Kidney (tissue), 14 donors: Measurements from ENCODE around the gene CTXN1. TPM values are rescaled to one million over a fixed set of nuclear protein-coding genes. Genes with fewer than 3 reads are reported as not detected.
A peak's percentile ranks its signal among the peaks of the same experiment; 100 is the strongest.
"Not testable (repeated sequence)": the region's sequence is repeated elsewhere in the genome, so short reads cannot be mapped to it uniquely, and the experiment has no call there.

Source experiments
- DNase-seq, 5 donors: peaks; one replicate each; pipeline ENCODE4 v3.0.0-alpha.2; 2013 to 2020
- FAIRE-seq: peaks from 2 replicates; lab custom pipeline; 2012; peaks lifted over from hg19 to GRCh38; lab: Jason Lieb, UNC
- H3K27ac ChIP-seq, 2 donors: one replicate each; pipeline ENCODE4 v1.7.0; 2013; ENCODE audit warnings: low read depth in 2 of 2, low read length in 2 of 2, inconsistent platforms in 1 of 2
- H3K27me3 ChIP-seq: one replicate; pipeline ENCODE4 v1.7.1; 2013; ENCODE audit warnings: low read length, inconsistent platforms; ENCODE audit not compliant: control insufficient read depth, insufficient read depth
- H3K36me3 ChIP-seq, 3 donors: one replicate each; pipeline versions ENCODE4 v1.7.0 to v1.7.1; 2013; ENCODE audit warnings: low read length in 3 of 3, control low read depth in 1 of 3, inconsistent platforms in 1 of 3; ENCODE audit not compliant: insufficient read depth in 3 of 3, control insufficient read depth in 2 of 3
- H3K4me1 ChIP-seq, 3 donors: one replicate each; pipeline versions ENCODE4 v1.7.0 to v1.7.1; 2013; ENCODE audit warnings: low read length in 3 of 3, inconsistent platforms in 1 of 3, low read depth in 1 of 3; ENCODE audit not compliant: control insufficient read depth in 2 of 3, insufficient read depth in 2 of 3
- H3K4me3 ChIP-seq, 3 donors: one replicate each; pipeline versions ENCODE4 v1.7.0 to v1.8.1; 2013; ENCODE audit warnings: low read length in 3 of 3, control low read depth in 1 of 3, inconsistent platforms in 1 of 3
- H3K9ac ChIP-seq, 3 donors: one replicate each; pipeline versions ENCODE4 v1.7.0 to v1.7.1; 2013; ENCODE audit warnings: low read length in 3 of 3, control low read depth in 1 of 3, inconsistent platforms in 1 of 3
- H3K9me3 ChIP-seq, 3 donors: one replicate each; pipeline versions ENCODE4 v1.7.0 to v1.7.1; 2013; ENCODE audit warnings: low read length in 3 of 3, control low read depth in 1 of 3, inconsistent platforms in 1 of 3; ENCODE audit not compliant: control insufficient read depth in 2 of 3, insufficient read depth in 1 of 3
- intact Hi-C: fragments of 100-400 bp; cut with DNase I; formaldehyde crosslinking; loops from one replicate; pipeline ENCODE4 v1.11.1; 2022
- polyA plus RNA-seq: library from polyadenylated mRNA; stranded (reverse); fragments of 350-450 nt; fragmentation: Illumina TruSeq; extraction: RNeasy Lipid Tissue Mini Kit (QIAGEN cat#74804); gene quantifications from one replicate; pipeline ENCODE4 v1.2.3, GENCODE V29; 2014; ENCODE audit warnings: low read depth, low replicate concordance; ENCODE audit not compliant: insufficient read depth
- total RNA-seq: library from RNA; stranded (reverse); fragmentation: NEBNext Ultra II Directional; extraction: Animal tissue kit (Norgen Biotek cat#: 25700); gene quantifications from one replicate; pipeline ENCODE4 v1.2.1, GENCODE V29; 2021
- TF ChIP-seq, protein P1 (sequence below): IDR thresholded peaks from 3 replicates; pipeline ENCODE4 v1.5.1; 2012; ENCODE audit warnings: mild to moderate bottlenecking, moderate library complexity, borderline replicate concordance; ENCODE audit not compliant: insufficient read depth; ENCODE audit errors: extremely low read depth
- donor health status: control.
- donor health status: control.
- donor health status: control.
- donor health status: control.
- donor health status: control.
- donor health status: DM: yes; HTN: yes; CAD: no.
- donor health status: Normal renal cell carcinoma (clear cell type).

Gene CTXN1
- total and polyA plus RNA-seq, 2 donors from 2014 or later, result 8.9 to 25.9 TPM

DNA sequence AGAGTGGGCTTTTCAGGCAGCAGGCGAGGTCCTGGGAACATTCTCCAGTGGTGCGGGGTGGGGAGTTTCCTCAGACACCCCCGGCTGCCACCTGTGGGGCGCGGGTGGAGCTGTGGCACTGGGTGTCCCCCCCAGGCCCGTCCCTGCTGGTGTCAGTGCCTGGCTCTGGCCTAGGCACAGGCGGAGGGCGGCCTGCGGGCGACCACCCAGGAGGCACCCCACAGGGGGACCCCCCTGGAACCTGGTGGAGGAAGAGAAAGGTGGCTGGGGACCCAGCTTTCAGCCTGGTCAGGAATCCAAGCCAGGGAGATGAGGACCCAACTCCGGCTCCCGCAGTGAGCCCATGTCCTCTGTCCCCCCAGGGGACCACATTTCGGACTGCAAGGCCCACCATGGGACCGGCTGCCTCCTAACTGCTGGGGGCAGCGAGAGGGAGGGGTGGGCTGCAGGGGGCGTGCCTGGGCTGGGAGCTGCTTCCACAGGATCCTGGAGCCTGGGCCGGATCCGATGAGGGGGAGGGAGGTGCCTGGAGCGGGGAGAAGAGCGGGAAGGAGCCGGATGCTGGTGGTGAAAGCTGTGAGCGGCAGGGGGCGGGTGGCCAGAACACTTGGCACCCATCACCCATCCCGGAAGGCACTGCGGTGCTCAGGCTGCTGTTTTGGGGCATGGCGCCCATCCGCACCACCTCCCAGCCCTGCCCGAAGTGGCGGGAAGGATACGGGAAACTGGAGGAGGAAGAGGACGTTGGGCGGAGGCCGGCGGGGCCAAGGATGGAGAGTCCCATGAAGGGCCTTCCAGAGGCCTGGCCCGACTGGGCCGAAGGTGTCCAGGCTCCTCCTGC lies 5.5 kb upstream of the CTXN1 start:
- H3K9ac ChIP-seq, result no peak overlapping the region
- no peaks in the 10 kb centered on the region for H3K27me3 ChIP-seq
- H3K4me3 ChIP-seq, result no peak overlapping the region
- intact Hi-C loops, result no loop called here
- peaks cover 0 to 14% (median 3%) of the 10 kb centered on the region in 3 donors for H3K4me1 ChIP-seq
- no peak overlapping the region for H3K27ac ChIP-seq
- TF ChIP-seq, protein P1, sequence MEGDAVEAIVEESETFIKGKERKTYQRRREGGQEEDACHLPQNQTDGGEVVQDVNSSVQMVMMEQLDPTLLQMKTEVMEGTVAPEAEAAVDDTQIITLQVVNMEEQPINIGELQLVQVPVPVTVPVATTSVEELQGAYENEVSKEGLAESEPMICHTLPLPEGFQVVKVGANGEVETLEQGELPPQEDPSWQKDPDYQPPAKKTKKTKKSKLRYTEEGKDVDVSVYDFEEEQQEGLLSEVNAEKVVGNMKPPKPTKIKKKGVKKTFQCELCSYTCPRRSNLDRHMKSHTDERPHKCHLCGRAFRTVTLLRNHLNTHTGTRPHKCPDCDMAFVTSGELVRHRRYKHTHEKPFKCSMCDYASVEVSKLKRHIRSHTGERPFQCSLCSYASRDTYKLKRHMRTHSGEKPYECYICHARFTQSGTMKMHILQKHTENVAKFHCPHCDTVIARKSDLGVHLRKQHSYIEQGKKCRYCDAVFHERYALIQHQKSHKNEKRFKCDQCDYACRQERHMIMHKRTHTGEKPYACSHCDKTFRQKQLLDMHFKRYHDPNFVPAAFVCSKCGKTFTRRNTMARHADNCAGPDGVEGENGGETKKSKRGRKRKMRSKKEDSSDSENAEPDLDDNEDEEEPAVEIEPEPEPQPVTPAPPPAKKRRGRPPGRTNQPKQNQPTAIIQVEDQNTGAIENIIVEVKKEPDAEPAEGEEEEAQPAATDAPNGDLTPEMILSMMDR, result no peak
- H3K9me3 ChIP-seq, result no peaks in the 10 kb centered on the region
- DNase-seq (peak in 1 of 5 donors; percentile 78), FAIRE-seq (no peak)
- H3K36me3 ChIP-seq, result peaks cover 0 to 37% (median 26%) of the 10 kb centered on the region in 3 donors

DNA sequence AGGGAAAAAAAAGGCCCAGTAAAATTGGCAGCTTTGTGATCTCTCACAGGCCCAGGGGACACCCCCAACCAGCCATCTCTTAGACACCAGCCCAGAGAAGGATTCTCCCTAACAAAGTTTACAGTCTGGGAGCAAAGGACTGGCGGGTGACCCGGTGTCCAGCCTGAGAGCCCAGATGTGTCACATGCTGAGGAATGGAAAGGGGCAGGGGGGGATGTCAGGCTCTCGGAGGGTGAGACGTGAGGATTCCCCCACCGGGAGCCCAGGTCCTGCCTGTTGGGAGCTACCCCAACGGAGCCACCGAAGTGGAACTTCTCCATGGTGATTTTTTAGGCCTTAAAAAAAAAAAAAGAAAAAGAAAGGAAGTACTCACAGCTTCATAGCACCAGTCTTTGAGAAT lies 4.8 kb upstream of the CTXN1 start:
- DNase-seq, result peak in 1 of 5 donors; percentile 56
- TF ChIP-seq, protein P1, result no peak
- H3K36me3 ChIP-seq, result peaks cover 0 to 35% (median 25%) of the 10 kb centered on the region in 3 donors
- H3K27ac ChIP-seq, result no peak overlapping the region
- H3K4me3 ChIP-seq, result no peak overlapping the region
- H3K9me3 ChIP-seq, result no peaks in the 10 kb centered on the region
- H3K27me3 ChIP-seq, result no peaks in the 10 kb centered on the region
- peaks cover 0 to 17% (median 5%) of the 10 kb centered on the region in 3 donors for H3K4me1 ChIP-seq
- no peak overlapping the region for H3K9ac ChIP-seq
- intact Hi-C loops, result no loop called here
- FAIRE-seq, result no peak

DNA sequence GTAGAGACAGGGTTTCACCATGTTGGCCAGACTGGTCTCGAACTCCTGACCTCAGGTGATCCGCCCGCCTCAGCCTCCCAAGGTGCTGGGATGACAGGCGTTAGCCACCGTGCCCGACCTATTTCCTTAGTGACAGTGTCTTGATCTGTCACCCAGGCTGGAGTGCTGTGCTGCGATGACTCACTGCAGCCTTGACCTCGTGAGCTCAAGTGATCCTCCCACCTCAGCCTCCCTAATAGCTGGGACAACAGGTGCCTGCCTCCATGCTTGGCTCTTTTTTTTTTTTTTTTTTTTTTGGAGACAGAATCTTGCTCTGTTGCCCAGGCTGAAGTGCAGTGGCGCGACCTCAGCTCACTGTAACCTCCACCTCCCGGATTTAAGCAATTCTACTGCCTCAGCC lies 4.1 kb upstream of the CTXN1 start:
- H3K27me3 ChIP-seq, H3K27ac ChIP-seq, H3K9ac ChIP-seq, H3K9me3 ChIP-seq, H3K4me3 ChIP-seq, intact Hi-C loops, FAIRE-seq: not testable (repeated sequence)
- peak in 1 of 5 donors; percentile 58 for DNase-seq
- H3K36me3 ChIP-seq, result peaks cover 0 to 31% (median 24%) of the 10 kb centered on the region in 3 donors
- peaks cover 0 to 20% (median 5%) of the 10 kb centered on the region in 3 donors for H3K4me1 ChIP-seq
